ENCODE measurements around the gene LCA5L.

GRCh38 chr21:39400173-39400572 lies 45.4 kb downstream of the LCA5L start:
- TF ChIP-seq ZNF384 (IDR thresholded peaks at IDR 0.05), result no peak
- TF ChIP-seq FOXM1 (IDR thresholded peaks at IDR 0.05; ENCODE audit: borderline replicate concordance), result no peak
- TF ChIP-seq SP1 (IDR thresholded peaks at IDR 0.05), result no peak
- no peak for TF ChIP-seq FOXK2 (IDR thresholded peaks at IDR 0.05)
- TF ChIP-seq CTBP1 (IDR thresholded peaks at IDR 0.05; ENCODE audit: borderline replicate concordance), result no peak
- TF ChIP-seq PKNOX1 (IDR thresholded peaks at IDR 0.05), result no peak

Measured in HEK293T (cell line).